ENCODE results near the gene OBSL1. TPM values are rescaled to one million over a fixed set of nuclear protein-coding genes. Genes with fewer than 3 reads are reported as not detected.

The OBSL1 gene
- total RNA-seq, 2 donors from 2014 or later: 0.83 to 1.3 TPM

- H3K36me3 Mint-ChIP-seq (ENCODE audit: insufficient read depth in 2 of 2): no peaks in the 10 kb centered on the region
- ATAC-seq (replicated peaks in 1 of 2) (no peak), DNase-seq (no peak)
- H3K27me3 Mint-ChIP-seq (ENCODE audit: low read depth): peaks cover 26% of the 10 kb centered on the region
- no peak overlapping the region for H3K27ac Mint-ChIP-seq
- H3K4me3 Mint-ChIP-seq: no peak overlapping the region
- no peaks in the 10 kb centered on the region for H3K9me3 Mint-ChIP-seq
- H3K4me1 Mint-ChIP-seq (ENCODE audit: low read depth): peaks cover 7% of the 10 kb centered on the region
Observed at GRCh38 chr2:219533930-219534661, 37.2 kb downstream of the OBSL1 start.

GRCh38 chr2:219532378-219532649 lies 39.0 kb downstream of the OBSL1 start:
- ATAC-seq (replicated peaks in 1 of 2): no peak

GRCh38 chr2:219531639-219532377 lies 39.5 kb downstream of the OBSL1 start:
- no peaks in the 10 kb centered on the region for H3K36me3 Mint-ChIP-seq (ENCODE audit: insufficient read depth in 2 of 2)
- DNase-seq: no peak
- peaks cover 48% of the 10 kb centered on the region for H3K27me3 Mint-ChIP-seq (ENCODE audit: low read depth)
- ATAC-seq (replicated peaks in 1 of 2): no peak
- no peak overlapping the region for H3K27ac Mint-ChIP-seq
- H3K4me1 Mint-ChIP-seq (ENCODE audit: low read depth): peaks cover 7% of the 10 kb centered on the region
- no peak overlapping the region for H3K4me3 Mint-ChIP-seq
- no peaks in the 10 kb centered on the region for H3K9me3 Mint-ChIP-seq

More at GRCh38 chr2:219532378-219532649, 39.0 kb downstream of the OBSL1 start:
- no peaks in the 10 kb centered on the region for H3K36me3 Mint-ChIP-seq (ENCODE audit: insufficient read depth in 2 of 2)
- no peaks in the 10 kb centered on the region for H3K9me3 Mint-ChIP-seq
- peaks cover 7% of the 10 kb centered on the region for H3K4me1 Mint-ChIP-seq (ENCODE audit: low read depth)
- H3K27me3 Mint-ChIP-seq (ENCODE audit: low read depth): peaks cover 44% of the 10 kb centered on the region
- no peak for DNase-seq
- no peak overlapping the region for H3K27ac Mint-ChIP-seq
- H3K4me3 Mint-ChIP-seq: no peak overlapping the region

- Mint-ChIP-seq H3K36me3 (ENCODE audit: insufficient read depth in 2 of 2) (no peaks in the 10 kb centered on the region), H3K4me1 (ENCODE audit: low read depth) (peaks cover 7% of the 10 kb centered on the region), H3K9me3 (no peaks in the 10 kb centered on the region), H3K4me3 (no peak overlapping the region), H3K27me3 (ENCODE audit: low read depth) (peaks cover 62% of the 10 kb centered on the region), H3K27ac (no peak overlapping the region)
- DNase-seq: peak; percentile 88 to 90
- ATAC-seq (replicated peaks in 1 of 2): peak; percentile 90 to 91
Observed at GRCh38 chr2:219530048-219530963, 41.0 kb downstream of the OBSL1 start.

- H3K4me1 Mint-ChIP-seq (ENCODE audit: low read depth): peaks cover 14% of the 10 kb centered on the region
- no peaks in the 10 kb centered on the region for H3K9me3 Mint-ChIP-seq
- H3K4me3 Mint-ChIP-seq: no peak overlapping the region
- ATAC-seq (replicated peaks in 1 of 2) (no peak), DNase-seq (no peak)
- no peak overlapping the region for H3K27ac Mint-ChIP-seq
- H3K36me3 Mint-ChIP-seq (ENCODE audit: insufficient read depth in 2 of 2): no peaks in the 10 kb centered on the region
- H3K27me3 Mint-ChIP-seq (ENCODE audit: low read depth): peaks cover 83% of the 10 kb centered on the region
Observed at GRCh38 chr2:219527472-219527871, 43.9 kb downstream of the OBSL1 start.

- H3K36me3 Mint-ChIP-seq (ENCODE audit: insufficient read depth in 2 of 2): no peaks in the 10 kb centered on the region
- no peak overlapping the region for H3K27ac Mint-ChIP-seq
- H3K4me3 Mint-ChIP-seq: no peak overlapping the region
- H3K9me3 Mint-ChIP-seq: no peaks in the 10 kb centered on the region
- peaks cover 87% of the 10 kb centered on the region for H3K27me3 Mint-ChIP-seq (ENCODE audit: low read depth)
- peaks cover 15% of the 10 kb centered on the region for H3K4me1 Mint-ChIP-seq (ENCODE audit: low read depth)
- DNase-seq: no peak
- ATAC-seq (replicated peaks in 1 of 2): no peak
Observed at GRCh38 chr2:219527076-219527394, 44.3 kb downstream of the OBSL1 start.

- Mint-ChIP-seq H3K4me3 (no peak overlapping the region), H3K36me3 (ENCODE audit: insufficient read depth in 2 of 2) (no peaks in the 10 kb centered on the region), H3K27me3 (ENCODE audit: low read depth) (peaks cover 90% of the 10 kb centered on the region), H3K4me1 (ENCODE audit: low read depth) (peaks cover 21% of the 10 kb centered on the region), H3K9me3 (no peaks in the 10 kb centered on the region), H3K27ac (no peak overlapping the region)
- ATAC-seq (replicated peaks in 1 of 2) (no peak), DNase-seq (no peak)
Observed at GRCh38 chr2:219526320-219527075, 44.8 kb downstream of the OBSL1 start.

- Mint-ChIP-seq H3K9me3 (no peaks in the 10 kb centered on the region), H3K27ac (no peak overlapping the region), H3K4me3 (no peak overlapping the region), H3K4me1 (ENCODE audit: low read depth) (peaks cover 24% of the 10 kb centered on the region), H3K36me3 (ENCODE audit: insufficient read depth in 2 of 2) (no peaks in the 10 kb centered on the region), H3K27me3 (ENCODE audit: low read depth) (peaks cover 90% of the 10 kb centered on the region)
- ATAC-seq (replicated peaks in 1 of 2) (no peak), DNase-seq (no peak)
Observed at GRCh38 chr2:219525533-219526232, 45.7 kb downstream of the OBSL1 start.

- ATAC-seq (replicated peaks in 1 of 2) (no peak), DNase-seq (no peak)
- H3K27me3 Mint-ChIP-seq (ENCODE audit: low read depth): peaks cover 88% of the 10 kb centered on the region
- no peak overlapping the region for H3K27ac Mint-ChIP-seq
- H3K4me3 Mint-ChIP-seq: no peak overlapping the region
- no peaks in the 10 kb centered on the region for H3K9me3 Mint-ChIP-seq
- no peaks in the 10 kb centered on the region for H3K36me3 Mint-ChIP-seq (ENCODE audit: insufficient read depth in 2 of 2)
- H3K4me1 Mint-ChIP-seq (ENCODE audit: low read depth): peaks cover 18% of the 10 kb centered on the region
Observed at GRCh38 chr2:219524817-219525216, 46.5 kb downstream of the OBSL1 start.

GRCh38 chr2:219523031-219523671 lies 48.2 kb downstream of the OBSL1 start:
- Mint-ChIP-seq H3K9me3 (no peaks in the 10 kb centered on the region), H3K4me3 (peak overlapping the region; percentile 47 to 53), H3K4me1 (ENCODE audit: low read depth) (peaks cover 18% of the 10 kb centered on the region), H3K36me3 (ENCODE audit: insufficient read depth in 2 of 2) (no peaks in the 10 kb centered on the region), H3K27me3 (ENCODE audit: low read depth) (peaks cover 83% of the 10 kb centered on the region), H3K27ac (no peak overlapping the region)
- DNase-seq (no peak), ATAC-seq (replicated peaks in 1 of 2) (peak in 1 of 2 donors; percentile 5)

GRCh38 chr2:219522111-219523030 lies 49.0 kb downstream of the OBSL1 start:
- Mint-ChIP-seq H3K36me3 (ENCODE audit: insufficient read depth in 2 of 2) (no peaks in the 10 kb centered on the region), H3K4me3 (peak overlapping the region; percentile 21 to 52)
- peak in 1 of 2 donors; percentile 5 for ATAC-seq (replicated peaks in 1 of 2)

More at GRCh38 chr2:219522111-219523030, 49.0 kb downstream of the OBSL1 start:
- H3K27ac Mint-ChIP-seq: no peak overlapping the region
- peaks cover 18% of the 10 kb centered on the region for H3K4me1 Mint-ChIP-seq (ENCODE audit: low read depth)
- DNase-seq: no peak
- peaks cover 83% of the 10 kb centered on the region for H3K27me3 Mint-ChIP-seq (ENCODE audit: low read depth)
- no peaks in the 10 kb centered on the region for H3K9me3 Mint-ChIP-seq
